NOMO-1 treated with DMSO at 0.1 percent for 48 hours (cell line): Measurements from ENCODE around the gene NARS2.

Source experiments
- DNase-seq: peaks from one replicate; lab custom pipeline; 2025; ENCODE audit not compliant: unreplicated experiment; lab: John Stamatoyannopoulos, UW

The NARS2 gene

GRCh38 chr11:78446210-78446609 lies 128.5 kb downstream of the NARS2 start:
- DNase-seq: no peak

GRCh38 chr11:78444726-78445125 lies 129.9 kb downstream of the NARS2 start:
- DNase-seq: no peak

- DNase-seq: no peak
Observed at GRCh38 chr11:78441956-78442355, 132.7 kb downstream of the NARS2 start.

GRCh38 chr11:78438298-78438975 lies 136.2 kb downstream of the NARS2 start:
- peak; percentile 34 for DNase-seq

- no peak for DNase-seq
Observed at GRCh38 chr11:78432956-78433355, 141.7 kb downstream of the NARS2 start.

- DNase-seq: no peak
Observed at GRCh38 chr11:78432058-78432515, 142.6 kb downstream of the NARS2 start.

GRCh38 chr11:78429660-78430059 lies 145.0 kb downstream of the NARS2 start:
- no peak for DNase-seq

- DNase-seq: no peak
Observed at GRCh38 chr11:78429209-78429608, 145.5 kb downstream of the NARS2 start.

GRCh38 chr11:78428773-78429172 lies 145.9 kb downstream of the NARS2 start:
- no peak for DNase-seq

- DNase-seq: no peak
Observed at GRCh38 chr11:78428266-78428636, 146.4 kb downstream of the NARS2 start.

- DNase-seq: peak; percentile 70
Observed at GRCh38 chr11:78427615-78428265, 146.9 kb downstream of the NARS2 start.

GRCh38 chr11:78426845-78427244 lies 147.8 kb downstream of the NARS2 start:
- DNase-seq: no peak

- no peak for DNase-seq
Observed at GRCh38 chr11:78425399-78426070, 149.1 kb downstream of the NARS2 start.

- DNase-seq: peak; percentile 95
Observed at GRCh38 chr11:78424334-78425270, 150.1 kb downstream of the NARS2 start.

- DNase-seq: no peak
Observed at GRCh38 chr11:78423241-78423640, 151.4 kb downstream of the NARS2 start.

- peak; percentile 25 for DNase-seq
Observed at GRCh38 chr11:78420796-78421209, 153.9 kb downstream of the NARS2 start.

- DNase-seq: peak; percentile 14
Observed at GRCh38 chr11:78420255-78420764, 154.4 kb downstream of the NARS2 start.

- DNase-seq: peak; percentile 20
Observed at GRCh38 chr11:78419327-78419726, 155.3 kb downstream of the NARS2 start.

GRCh38 chr11:78418584-78419211 lies 156.0 kb downstream of the NARS2 start:
- no peak for DNase-seq

- DNase-seq: peak; percentile 72
Observed at GRCh38 chr11:78417888-78418583, 156.6 kb downstream of the NARS2 start.
